AG08395 (cell line): ENCODE data around the gene IRGQ.

ENCODE experiments used
- DNase-seq: peaks from one replicate; pipeline ENCODE4 v3.0.0; 2012; ENCODE audit warnings: mixed read lengths, low spot score

The IRGQ gene

GRCh38 chr19:43540381-43540780, 55.6 kb downstream of the IRGQ start:
- DNase-seq: no peak

GRCh38 chr19:43538922-43539321, 57.0 kb downstream of the IRGQ start:
- DNase-seq: no peak

- peak; percentile 61 for DNase-seq
These were observed 60.8 kb downstream of the IRGQ start for GRCh38 chr19:43534816-43535761.
